IMR-90 (cell line): ENCODE measurements around the gene IRAK2. TPM values are rescaled to one million over a fixed set of nuclear protein-coding genes. Genes with fewer than 3 reads are reported as not detected.

Experiments
- ATAC-seq: fragments of 200-7000 bp; cut with Tn5 transposase; 2 replicates; pipeline ENCODE4 v1.9.1; 2020; ENCODE audit warnings: low read depth, mild to moderate bottlenecking, moderate library complexity
- BruUV-seq: library from RNA; stranded (reverse); fragments of 400-500 nt; replicated peaks from 2 replicates; lab custom pipeline; 2021; lab: Mats Ljungman, UMichigan
- CTCF ChIA-PET: fragments of 300-600 bp; formaldehyde crosslinking; extraction: SDS; loops from one replicate; lab custom pipeline; 2021; ENCODE audit warnings: antibody characterized with exemption; lab: Yijun Ruan, JAX
- POLR2A ChIA-PET: fragments of 300-600 bp; sonication (Branson Sonifier 250); formaldehyde crosslinking; loops from one replicate; lab custom pipeline; 2022; ENCODE audit warnings: antibody characterized with exemption; ENCODE audit not compliant: unreplicated experiment; lab: Charles Lee
- DNase-seq: peaks from one replicate; pipeline ENCODE4 v3.0.0; 2013
- H2AFZ ChIP-seq: replicated peaks from 2 replicates; pipeline ENCODE3; 2013; ENCODE audit warnings: low read length, mild to moderate bottlenecking; ENCODE audit not compliant: poor library complexity
- H2AK5ac ChIP-seq: 2 replicates; pipeline ENCODE4 v1.6.1; 2013; ENCODE audit warnings: low read depth, low read length, inconsistent platforms
- H2AK9ac ChIP-seq: replicated peaks from 2 replicates; pipeline ENCODE3; 2013; ENCODE audit warnings: mild to moderate bottlenecking, low read depth, low read length, moderate library complexity; ENCODE audit not compliant: poor library complexity
- H2BK120ac ChIP-seq: 2 replicates; pipeline ENCODE4 v1.6.1; 2013; ENCODE audit warnings: low read depth, low read length, inconsistent platforms
- H2BK15ac ChIP-seq: 3 replicates; pipeline ENCODE4 v1.6.1; 2013; ENCODE audit warnings: low read depth, low read length, inconsistent platforms
- H2BK20ac ChIP-seq: 2 replicates; pipeline ENCODE4 v1.6.1; 2013; ENCODE audit warnings: low read depth, mild to moderate bottlenecking, inconsistent platforms, low read length, moderate library complexity
- H2BK5ac ChIP-seq: 2 replicates; pipeline ENCODE4 v1.6.1; 2013; ENCODE audit warnings: mild to moderate bottlenecking, low read depth, low read length, inconsistent platforms; ENCODE audit not compliant: poor library complexity, severe bottlenecking
- H3K14ac ChIP-seq: replicated peaks from 2 replicates; pipeline ENCODE4 v1.6.1; 2013; ENCODE audit warnings: low read depth, low read length, inconsistent platforms
- H3K18ac ChIP-seq: 2 replicates; pipeline ENCODE4 v1.6.1; 2013; ENCODE audit warnings: low read depth, low read length, control low read depth
- H3K23ac ChIP-seq: 2 replicates; pipeline ENCODE4 v1.6.1; 2013; ENCODE audit warnings: low read depth, low read length, inconsistent platforms
- H3K27ac ChIP-seq: 2 replicates; pipeline ENCODE4 v1.5.1; 2013; ENCODE audit warnings: mild to moderate bottlenecking, control low read depth, low read length; ENCODE audit not compliant: insufficient read depth
- H3K27me3 ChIP-seq: 2 replicates; pipeline ENCODE4 v1.6.1; 2013; ENCODE audit warnings: low read length; ENCODE audit not compliant: control insufficient read depth, insufficient read depth
- H3K36me3 ChIP-seq: 2 replicates; pipeline ENCODE4 v1.6.1; 2013; ENCODE audit warnings: low read length, mixed read lengths; ENCODE audit not compliant: control insufficient read depth, insufficient read depth
- H3K4ac ChIP-seq: 2 replicates; pipeline ENCODE4 v1.6.1; 2013; ENCODE audit warnings: low read depth, low read length, inconsistent platforms
- H3K4me1 ChIP-seq: 2 replicates; pipeline ENCODE4 v1.6.1; 2013; ENCODE audit warnings: low read length, mixed read lengths; ENCODE audit not compliant: control insufficient read depth, insufficient read depth
- H3K4me2 ChIP-seq: 2 replicates; pipeline ENCODE4 v1.6.1; 2013; ENCODE audit warnings: low read depth, mild to moderate bottlenecking, control low read depth, low read length, moderate library complexity
- H3K4me3 ChIP-seq: 2 replicates; pipeline ENCODE4 v1.5.1; 2013; ENCODE audit warnings: low read depth, mild to moderate bottlenecking, control low read depth, low read length, moderate library complexity; ENCODE audit not compliant: insufficient read depth
- H3K56ac ChIP-seq: 2 replicates; pipeline ENCODE4 v1.6.1; 2013; ENCODE audit warnings: low read length, inconsistent platforms; ENCODE audit not compliant: insufficient read depth; ENCODE audit errors: extremely low read depth
- H3K79me1 ChIP-seq, 2 experiments: 2 replicates each; pipeline ENCODE4 v1.6.1; 2013; ENCODE audit warnings: low read length in 2 of 2, inconsistent platforms in 1 of 2, low read depth in 1 of 2
- H3K9ac ChIP-seq: 2 replicates; pipeline ENCODE4 v1.6.1; 2013; ENCODE audit warnings: low read depth, low read length, control low read depth
- H3K9me1 ChIP-seq: 2 replicates; pipeline ENCODE4 v1.6.1; 2013; ENCODE audit warnings: low read length, inconsistent platforms; ENCODE audit not compliant: insufficient read depth
- H3K9me3 ChIP-seq: 2 replicates; pipeline ENCODE4 v1.6.1; 2013; ENCODE audit warnings: low read length; ENCODE audit not compliant: control insufficient read depth, insufficient read depth
- H4K20me1 ChIP-seq: 2 replicates; pipeline ENCODE4 v1.6.1; 2013; ENCODE audit warnings: low read length, inconsistent platforms; ENCODE audit not compliant: insufficient read depth
- H4K5ac ChIP-seq: 2 replicates; pipeline ENCODE4 v1.6.1; 2013; ENCODE audit warnings: mild to moderate bottlenecking, low read depth, low read length, control low read depth
- H4K8ac ChIP-seq, 2 experiments: 2 replicates each; pipeline ENCODE4 v1.6.1; 2013; ENCODE audit warnings: low read depth in 2 of 2, low read length in 2 of 2, control low read depth in 1 of 2, inconsistent platforms in 1 of 2
- H4K91ac ChIP-seq: 2 replicates; pipeline ENCODE4 v1.6.1; 2013; ENCODE audit warnings: low read depth, low read length, inconsistent platforms; ENCODE audit not compliant: insufficient read depth
- BHLHE40 ChIP-seq: fragments of 150-350 bp; IDR thresholded peaks from 2 replicates; pipeline ENCODE4 v1.6.1; 2016; ENCODE audit warnings: mild to moderate bottlenecking, low read depth, low read length
- CEBPB ChIP-seq: IDR thresholded peaks from 2 replicates; pipeline ENCODE4 v1.6.1; 2012; ENCODE audit warnings: low read depth, low read length, improper control_type of control experiment
- CHD1 ChIP-seq: IDR thresholded peaks from 2 replicates; pipeline ENCODE4 v1.6.1; 2012; ENCODE audit warnings: low read depth, low read length, improper control_type of control experiment
- CTCF ChIP-seq: conservative IDR thresholded peaks from 2 replicates; pipeline ENCODE4 v1.5.1; 2012; ENCODE audit warnings: mild to moderate bottlenecking, low read depth, low read length, improper control_type of control experiment
- FOS ChIP-seq: fragments of 150-350 bp; IDR thresholded peaks from 2 replicates; pipeline ENCODE4 v1.6.1; 2016; ENCODE audit warnings: low read depth, low read length
- MAFK ChIP-seq: IDR thresholded peaks from 2 replicates; pipeline ENCODE4 v1.6.1; 2012; ENCODE audit warnings: low read depth, low read length, improper control_type of control experiment
- MAZ ChIP-seq: IDR thresholded peaks from 2 replicates; pipeline ENCODE4 v1.6.1; 2012; ENCODE audit warnings: low read depth, mild to moderate bottlenecking, low read length, improper control_type of control experiment, moderate library complexity, borderline replicate concordance
- MXI1 ChIP-seq: IDR thresholded peaks from 2 replicates; pipeline ENCODE4 v1.6.1; 2012; ENCODE audit warnings: low read depth, mild to moderate bottlenecking, low read length, moderate library complexity, borderline replicate concordance
- NFE2L2 ChIP-seq: fragments of 150-350 bp; IDR thresholded peaks from 2 replicates; pipeline ENCODE4 v1.6.1; 2016; ENCODE audit warnings: low read depth, mild to moderate bottlenecking, low read length
- POLR2A ChIP-seq: IDR thresholded peaks from 2 replicates; pipeline ENCODE4 v1.6.1; 2012; ENCODE audit warnings: mild to moderate bottlenecking, low read depth, low read length
- RAD21 ChIP-seq: IDR thresholded peaks from 2 replicates; pipeline ENCODE4 v1.6.1; 2012; ENCODE audit warnings: low read length, improper control_type of control experiment
- RCOR1 ChIP-seq: IDR thresholded peaks from 2 replicates; pipeline ENCODE4 v1.6.1; 2012; ENCODE audit warnings: mild to moderate bottlenecking, low read length, improper control_type of control experiment; ENCODE audit not compliant: insufficient replicate concordance
- RFX5 ChIP-seq: IDR thresholded peaks from 2 replicates; pipeline ENCODE4 v1.8.0; 2012; ENCODE audit warnings: low read depth, mild to moderate bottlenecking, low read length, moderate library complexity
- SMC3 ChIP-seq: fragments of 150-350 bp; IDR thresholded peaks from 2 replicates; pipeline ENCODE4 v1.6.1; 2016; ENCODE audit warnings: low read depth, mild to moderate bottlenecking, antibody characterized with exemption, low read length, moderate library complexity
- WGBS, 2 experiments: methylation state at CpG; one replicate each; pipeline versions ENCODE4 v1.1.5 to v1.1.7; 2013; ENCODE audit warnings: missing lambda C conversion rate in 2 of 2; ENCODE audit not compliant: insufficient read length in 1 of 2; ENCODE audit errors: extremely low coverage in 2 of 2; 5-methylcytosine and 5-hydroxymethylcytosine counted together
- dilution Hi-C: fragments of 300-500 bp; cut with HindIII; formaldehyde crosslinking; loops from one replicate; pipeline ENCODE4 v1.14.3; 2018; ENCODE audit warnings: low sequenced_read_pairs; ENCODE audit not compliant: unreplicated experiment
- in situ Hi-C: fragments of 300-500 bp; cut with MboI; formaldehyde crosslinking; loops from 3 replicates; pipeline ENCODE4 v1.14.3; 2019; ENCODE audit warnings: low sequenced_read_pairs, inconsistent platforms, mixed read lengths
- intact Hi-C: fragments of 100-400 bp; cut with micrococcal nuclease; formaldehyde crosslinking; loops from 2 replicates; pipeline ENCODE4 v1.10.0; 2022
- polyA plus RNA-seq, 3 experiments: library from polyadenylated mRNA; depleted of rRNA; stranded (reverse); fragments of >200 nt; gene quantifications; 2 replicates each; pipeline ENCODE4 v1.2.3, GENCODE V29; 2012; ENCODE audit warnings: low replicate concordance in 1 of 3
- total RNA-seq: library from RNA; depleted of rRNA; stranded (reverse); fragments of >200 nt; gene quantifications from 2 replicates; pipeline ENCODE4 v1.2.3, GENCODE V29; 2012
- TF ChIP-seq, protein P1 (sequence below): fragments of 150-350 bp; IDR thresholded peaks from 2 replicates; pipeline ENCODE4 v1.6.1; 2017; ENCODE audit warnings: mild to moderate bottlenecking, antibody characterized with exemption, low read length, low read depth
- TF ChIP-seq, protein P2 (sequence below): fragments of 150-350 bp; IDR thresholded peaks from 2 replicates; pipeline ENCODE4 v1.6.1; 2016; ENCODE audit warnings: low read depth, mild to moderate bottlenecking, low read length, moderate library complexity, borderline replicate concordance

IRAK2 gene
- total and polyA plus RNA-seq, 2 of the 4 experiments (the other 2 are of a cell fraction), result 6.9 to 8.1 TPM

DNA sequence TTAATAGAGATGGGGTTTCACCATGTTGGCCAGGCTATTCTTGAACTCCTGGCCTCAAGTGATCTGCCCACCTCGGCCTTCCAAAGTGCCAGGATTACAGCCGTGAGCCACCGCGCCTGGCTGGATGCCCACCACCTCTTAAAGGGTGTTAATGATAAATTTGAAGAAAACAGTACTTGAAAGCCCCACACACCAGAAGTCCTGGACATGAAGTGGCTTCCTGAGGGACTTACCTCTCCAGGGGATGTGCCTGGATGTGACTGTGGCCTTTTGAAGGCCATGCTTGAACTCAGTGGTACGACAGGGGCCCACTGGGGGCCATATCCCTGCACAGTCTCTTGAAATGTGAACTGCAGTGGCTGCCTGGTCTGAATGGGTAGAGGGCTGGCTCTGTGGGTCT, 18.2 kb downstream of the IRAK2 start:
- H2AFZ ChIP-seq, result no peak overlapping the region
- dilution Hi-C loops, result no loop called here
- no peak overlapping the region for H4K5ac ChIP-seq
- H2BK20ac ChIP-seq, result no peak overlapping the region
- no peak overlapping the region for H3K4ac ChIP-seq
- H3K27me3 ChIP-seq, result no peaks in the 10 kb centered on the region
- POLR2A ChIA-PET, result no interaction called here
- no peak overlapping the region for H2BK15ac ChIP-seq
- 0 out of 2 replicates have a peak overlapping the region, but pooled peaks have one; percentile 1 for H2AK5ac ChIP-seq
- H2BK120ac ChIP-seq, result no peak overlapping the region
- WGBS, 2 experiments, result no CpG with 5 or more reads among the region's 5 CpGs
- no peak for TF ChIP-seq MAZ
- no peak for TF ChIP-seq NFE2L2
- no peak for TF ChIP-seq MAFK
- no peak for TF ChIP-seq MXI1
- no peak for TF ChIP-seq SMC3
- no peak for TF ChIP-seq FOS
- no peak for TF ChIP-seq CHD1
- TF ChIP-seq, protein P1, sequence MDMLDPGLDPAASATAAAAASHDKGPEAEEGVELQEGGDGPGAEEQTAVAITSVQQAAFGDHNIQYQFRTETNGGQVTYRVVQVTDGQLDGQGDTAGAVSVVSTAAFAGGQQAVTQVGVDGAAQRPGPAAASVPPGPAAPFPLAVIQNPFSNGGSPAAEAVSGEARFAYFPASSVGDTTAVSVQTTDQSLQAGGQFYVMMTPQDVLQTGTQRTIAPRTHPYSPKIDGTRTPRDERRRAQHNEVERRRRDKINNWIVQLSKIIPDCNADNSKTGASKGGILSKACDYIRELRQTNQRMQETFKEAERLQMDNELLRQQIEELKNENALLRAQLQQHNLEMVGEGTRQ, result no peak
- TF ChIP-seq CTCF, result no peak
- TF ChIP-seq, protein P2, sequence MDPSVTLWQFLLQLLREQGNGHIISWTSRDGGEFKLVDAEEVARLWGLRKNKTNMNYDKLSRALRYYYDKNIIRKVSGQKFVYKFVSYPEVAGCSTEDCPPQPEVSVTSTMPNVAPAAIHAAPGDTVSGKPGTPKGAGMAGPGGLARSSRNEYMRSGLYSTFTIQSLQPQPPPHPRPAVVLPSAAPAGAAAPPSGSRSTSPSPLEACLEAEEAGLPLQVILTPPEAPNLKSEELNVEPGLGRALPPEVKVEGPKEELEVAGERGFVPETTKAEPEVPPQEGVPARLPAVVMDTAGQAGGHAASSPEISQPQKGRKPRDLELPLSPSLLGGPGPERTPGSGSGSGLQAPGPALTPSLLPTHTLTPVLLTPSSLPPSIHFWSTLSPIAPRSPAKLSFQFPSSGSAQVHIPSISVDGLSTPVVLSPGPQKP, result no peak
- TF ChIP-seq POLR2A, result no peak
- no peak for TF ChIP-seq BHLHE40
- TF ChIP-seq RCOR1, result no peak
- TF ChIP-seq RFX5, result no peak
- no peak for TF ChIP-seq RAD21
- no peak for TF ChIP-seq CEBPB
- no peak overlapping the region for H4K8ac ChIP-seq
- no peak overlapping the region for H3K14ac ChIP-seq
- peaks cover 8% of the 10 kb centered on the region in 2 experiments; a peak in 3 of 4 replicates for H3K79me1 ChIP-seq
- H2BK5ac ChIP-seq, result no peak overlapping the region
- H3K9ac ChIP-seq, result no peak overlapping the region
- peaks cover 11% of the 10 kb centered on the region for H3K36me3 ChIP-seq
- CTCF ChIA-PET, result no interaction called here
- BruUV-seq, result no TSS peak
- no peak overlapping the region for H3K4me2 ChIP-seq
- no peaks in the 10 kb centered on the region for H4K20me1 ChIP-seq
- H3K9me1 ChIP-seq, result peaks cover 3% of the 10 kb centered on the region; the same call in 1 of the 2 replicates
- no peak for ATAC-seq
- peaks cover 2% of the 10 kb centered on the region; the same call in 1 of the 2 replicates for H3K4me1 ChIP-seq
- no peak overlapping the region for H3K56ac ChIP-seq
- no peak overlapping the region for H3K18ac ChIP-seq
- in situ Hi-C loops, result no loop called here
- intact Hi-C loops, result no loop called here
- no peak for DNase-seq
- H3K9me3 ChIP-seq, result no peaks in the 10 kb centered on the region
- H2AK9ac ChIP-seq, result no peak overlapping the region
- no peak overlapping the region for H3K4me3 ChIP-seq
- H3K27ac ChIP-seq, result no peak overlapping the region
- no peak overlapping the region for H4K91ac ChIP-seq
- H3K23ac ChIP-seq, result no peak overlapping the region
